ENCODE results near the gene EFEMP1. TPM values are rescaled to one million over a fixed set of nuclear protein-coding genes. Genes with fewer than 3 reads are reported as not detected.

EFEMP1 gene
- total RNA-seq, 1 experiment from 2014 or later: 86.3 TPM

DNA sequence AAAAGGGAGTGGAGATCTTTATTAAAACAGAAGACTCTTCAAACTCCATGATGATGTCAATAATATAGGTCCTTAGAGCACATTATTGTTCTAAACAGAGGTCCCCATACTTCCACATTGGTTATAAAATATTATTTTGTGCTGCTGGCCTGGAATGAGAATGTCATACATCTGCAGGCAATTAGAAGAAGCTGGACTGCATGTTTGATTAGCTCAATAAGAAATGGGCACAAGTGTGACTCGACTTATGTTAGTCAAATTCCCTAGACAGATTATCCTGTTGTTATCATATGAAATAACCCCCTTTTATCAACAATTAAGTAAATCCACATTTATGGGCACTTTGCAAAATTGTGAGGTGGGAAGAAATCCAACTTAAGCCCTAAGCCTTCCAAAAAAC lies 8.8 kb downstream of the EFEMP1 start:
- H4K20me1 ChIP-seq (ENCODE audit: insufficient read depth): no peaks in the 10 kb centered on the region
- CTCF ChIA-PET: no interaction called here
- H3K4me3 ChIP-seq: no peak overlapping the region
- no peaks in the 10 kb centered on the region for H3K36me3 ChIP-seq (ENCODE audit: low read depth)
- no peaks in the 10 kb centered on the region for H3K79me2 ChIP-seq (ENCODE audit: low read depth)
- no peak for TF ChIP-seq EZH2 (IDR thresholded peaks at IDR 0.05; ENCODE audit: low read depth)
- TF ChIP-seq, protein P1, sequence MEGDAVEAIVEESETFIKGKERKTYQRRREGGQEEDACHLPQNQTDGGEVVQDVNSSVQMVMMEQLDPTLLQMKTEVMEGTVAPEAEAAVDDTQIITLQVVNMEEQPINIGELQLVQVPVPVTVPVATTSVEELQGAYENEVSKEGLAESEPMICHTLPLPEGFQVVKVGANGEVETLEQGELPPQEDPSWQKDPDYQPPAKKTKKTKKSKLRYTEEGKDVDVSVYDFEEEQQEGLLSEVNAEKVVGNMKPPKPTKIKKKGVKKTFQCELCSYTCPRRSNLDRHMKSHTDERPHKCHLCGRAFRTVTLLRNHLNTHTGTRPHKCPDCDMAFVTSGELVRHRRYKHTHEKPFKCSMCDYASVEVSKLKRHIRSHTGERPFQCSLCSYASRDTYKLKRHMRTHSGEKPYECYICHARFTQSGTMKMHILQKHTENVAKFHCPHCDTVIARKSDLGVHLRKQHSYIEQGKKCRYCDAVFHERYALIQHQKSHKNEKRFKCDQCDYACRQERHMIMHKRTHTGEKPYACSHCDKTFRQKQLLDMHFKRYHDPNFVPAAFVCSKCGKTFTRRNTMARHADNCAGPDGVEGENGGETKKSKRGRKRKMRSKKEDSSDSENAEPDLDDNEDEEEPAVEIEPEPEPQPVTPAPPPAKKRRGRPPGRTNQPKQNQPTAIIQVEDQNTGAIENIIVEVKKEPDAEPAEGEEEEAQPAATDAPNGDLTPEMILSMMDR (conservative IDR thresholded peaks at IDR 0.05): no peak
- no peaks in the 10 kb centered on the region for H3F3A ChIP-seq (ENCODE audit: insufficient read depth, low read depth)
- no peaks in the 10 kb centered on the region for H3K9me2 ChIP-seq (ENCODE audit: insufficient read depth)
- POLR2A ChIA-PET (ENCODE audit: unreplicated experiment): no interaction called here
- intact Hi-C loops (cut with micrococcal nuclease; ENCODE audit: unreplicated experiment): no loop called here
- no peak overlapping the region for H3K4me2 ChIP-seq
- no peak overlapping the region for H2AFZ ChIP-seq
- no peak for DNase-seq
- H3K9me3 ChIP-seq (ENCODE audit: insufficient read depth, low read depth): no peaks in the 10 kb centered on the region
- BruUV-seq (replicated peaks): no TSS peak
- H3K4me1 ChIP-seq (replicated peaks; ENCODE audit: insufficient read depth): no peaks in the 10 kb centered on the region; the same call in 1 of the 2 replicates
- H3K27ac ChIP-seq: no peak overlapping the region
- H3K27me3 ChIP-seq (ENCODE audit: insufficient read depth, low read depth): no peaks in the 10 kb centered on the region

- Histone ChIP-seq H3K4me2 (no peak overlapping the region), H3K4me3 (no peak overlapping the region), H4K20me1 (ENCODE audit: insufficient read depth) (no peaks in the 10 kb centered on the region), H3K36me3 (ENCODE audit: low read depth) (no peaks in the 10 kb centered on the region), H3K9me2 (ENCODE audit: insufficient read depth) (no peaks in the 10 kb centered on the region; the same call in 1 of the 2 replicates), H2AFZ (no peak overlapping the region), H3F3A (ENCODE audit: insufficient read depth, low read depth) (no peaks in the 10 kb centered on the region), H3K4me1 (replicated peaks; ENCODE audit: insufficient read depth) (no peaks in the 10 kb centered on the region), H3K79me2 (ENCODE audit: low read depth) (no peaks in the 10 kb centered on the region), H3K27ac (no peak overlapping the region), H3K9me3 (ENCODE audit: insufficient read depth, low read depth) (no peaks in the 10 kb centered on the region), H3K27me3 (ENCODE audit: insufficient read depth, low read depth) (no peaks in the 10 kb centered on the region)
- BruUV-seq (replicated peaks): no TSS peak
- intact Hi-C loops (cut with micrococcal nuclease; ENCODE audit: unreplicated experiment): no loop called here
- POLR2A ChIA-PET (ENCODE audit: unreplicated experiment): no interaction called here
- TF ChIP-seq EZH2 (IDR thresholded peaks at IDR 0.05; ENCODE audit: low read depth): no peak
- TF ChIP-seq, protein P1 (conservative IDR thresholded peaks at IDR 0.05): no peak
- CTCF ChIA-PET: no interaction called here
- no peak for DNase-seq
Measured at GRCh38 chr2:55912926-55913325, 10.7 kb downstream of the EFEMP1 start.

- ChIA-PET POLR2A (ENCODE audit: unreplicated experiment) (no interaction called here), CTCF (no interaction called here)
- no peaks in the 10 kb centered on the region for H3K4me1 ChIP-seq (replicated peaks; ENCODE audit: insufficient read depth)
- H2AFZ ChIP-seq: no peak overlapping the region
- no peak overlapping the region for H3K27ac ChIP-seq
- BruUV-seq (replicated peaks): no TSS peak
- intact Hi-C loops (cut with micrococcal nuclease; ENCODE audit: unreplicated experiment): no loop called here
- TF ChIP-seq EZH2 (IDR thresholded peaks at IDR 0.05; ENCODE audit: low read depth): no peak
- TF ChIP-seq, protein P1 (conservative IDR thresholded peaks at IDR 0.05): no peak
- no peak overlapping the region for H3K4me2 ChIP-seq
- no peaks in the 10 kb centered on the region for H3F3A ChIP-seq (ENCODE audit: insufficient read depth, low read depth)
- DNase-seq: no peak
- H3K27me3 ChIP-seq (ENCODE audit: insufficient read depth, low read depth): no peaks in the 10 kb centered on the region
- H3K36me3 ChIP-seq (ENCODE audit: low read depth): no peaks in the 10 kb centered on the region
- no peak overlapping the region for H3K4me3 ChIP-seq
- H4K20me1 ChIP-seq (ENCODE audit: insufficient read depth): no peaks in the 10 kb centered on the region
- no peaks in the 10 kb centered on the region for H3K9me3 ChIP-seq (ENCODE audit: insufficient read depth, low read depth)
- no peaks in the 10 kb centered on the region; the same call in 1 of the 2 replicates for H3K9me2 ChIP-seq (ENCODE audit: insufficient read depth)
- H3K79me2 ChIP-seq (ENCODE audit: low read depth): no peaks in the 10 kb centered on the region
Measured at GRCh38 chr2:55910077-55910476, 13.5 kb downstream of the EFEMP1 start.

All from PC-9 (cell line).